OCI-LY3 (cell line): ENCODE data around the gene NUP210L.

Experiments
- EZH2phosphoT487 ChIP-seq: fragments of 200-600 bp; shearing (Covaris generic); IDR thresholded peaks from 2 replicates; pipeline ENCODE4 v1.6.1; 2018; ENCODE audit warnings: antibody characterized with exemption, mixed run types, low read depth
- TF ChIP-seq, protein P1 (sequence below): fragments of 200-600, 300-600 bp; sonication (generic); IDR thresholded peaks from 2 replicates; pipeline ENCODE4 v1.5.1; 2014; ENCODE audit warnings: antibody characterized with exemption, low read length, low read depth

DNA sequence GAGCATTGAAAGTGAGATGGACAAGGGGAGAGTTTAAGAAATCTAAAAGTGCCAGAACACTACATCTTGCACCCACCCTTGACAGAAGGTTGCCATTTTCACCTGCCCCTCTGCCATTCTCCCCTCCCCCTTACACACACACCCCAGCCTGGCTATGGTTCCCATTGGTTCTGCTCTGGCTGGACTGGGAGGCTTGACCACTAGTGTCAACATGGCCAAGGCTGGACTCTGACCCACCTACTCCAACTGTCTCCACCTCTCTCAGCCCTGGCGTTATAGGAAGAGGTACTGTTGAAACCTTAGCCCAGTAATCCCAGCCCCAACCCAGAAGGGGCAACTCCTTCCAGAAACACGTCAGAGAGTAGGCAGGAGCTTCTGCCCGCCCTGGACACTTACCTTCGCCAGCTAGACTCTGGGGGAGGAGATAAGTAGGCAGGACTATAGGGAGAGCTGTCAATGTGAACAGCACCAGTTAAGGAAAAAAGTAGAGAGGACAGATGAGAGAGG, 201.0 kb downstream of the NUP210L start:
- TF ChIP-seq, protein P1, sequence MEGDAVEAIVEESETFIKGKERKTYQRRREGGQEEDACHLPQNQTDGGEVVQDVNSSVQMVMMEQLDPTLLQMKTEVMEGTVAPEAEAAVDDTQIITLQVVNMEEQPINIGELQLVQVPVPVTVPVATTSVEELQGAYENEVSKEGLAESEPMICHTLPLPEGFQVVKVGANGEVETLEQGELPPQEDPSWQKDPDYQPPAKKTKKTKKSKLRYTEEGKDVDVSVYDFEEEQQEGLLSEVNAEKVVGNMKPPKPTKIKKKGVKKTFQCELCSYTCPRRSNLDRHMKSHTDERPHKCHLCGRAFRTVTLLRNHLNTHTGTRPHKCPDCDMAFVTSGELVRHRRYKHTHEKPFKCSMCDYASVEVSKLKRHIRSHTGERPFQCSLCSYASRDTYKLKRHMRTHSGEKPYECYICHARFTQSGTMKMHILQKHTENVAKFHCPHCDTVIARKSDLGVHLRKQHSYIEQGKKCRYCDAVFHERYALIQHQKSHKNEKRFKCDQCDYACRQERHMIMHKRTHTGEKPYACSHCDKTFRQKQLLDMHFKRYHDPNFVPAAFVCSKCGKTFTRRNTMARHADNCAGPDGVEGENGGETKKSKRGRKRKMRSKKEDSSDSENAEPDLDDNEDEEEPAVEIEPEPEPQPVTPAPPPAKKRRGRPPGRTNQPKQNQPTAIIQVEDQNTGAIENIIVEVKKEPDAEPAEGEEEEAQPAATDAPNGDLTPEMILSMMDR = no peak
- no peak for TF ChIP-seq EZH2phosphoT487
